HEK293 (cell line): ENCODE data around the gene TMEM41B.

Source experiments
- CTCF ChIA-PET: fragments of 350-600 bp; formaldehyde crosslinking; extraction: SDS; loops from one replicate; lab custom pipeline; 2021; ENCODE audit warnings: antibody characterized with exemption; lab: Yijun Ruan, JAX
- POLR2A ChIA-PET: fragments of 300-600 bp; formaldehyde crosslinking; extraction: SDS; loops from one replicate; lab custom pipeline; 2020; ENCODE audit warnings: antibody characterized with exemption, inconsistent platforms; lab: Yijun Ruan, JAX
- H3K27ac ChIP-seq: fragments of 200-500 bp; sonication (Bioruptor generic); 2 replicates; pipeline ENCODE4 v1.5.1; 2014; ENCODE audit warnings: low read depth, low read length, control low read depth, inconsistent platforms; ENCODE audit errors: extremely low read depth
- H3K36me3 ChIP-seq, 2 experiments: fragments of 200-500 bp in 1 of 2; sonication (Bioruptor generic) in 1 of 2; 1 replicate in 1 of 2; 2 replicates in 1 of 2; pipeline ENCODE4 v1.5.1; 2014 to 2017; ENCODE audit warnings: inconsistent platforms in 2 of 2, low read length in 2 of 2; ENCODE audit not compliant: control insufficient read depth in 2 of 2, insufficient read depth in 1 of 2
- H3K4me1 ChIP-seq: fragments of 200-500 bp; sonication (Bioruptor generic); 2 replicates; pipeline ENCODE4 v1.5.1; 2014; ENCODE audit warnings: mild to moderate bottlenecking, low read length, inconsistent platforms; ENCODE audit not compliant: control insufficient read depth, insufficient read depth
- H3K4me3 ChIP-seq: 2 replicates; pipeline ENCODE4 v1.5.1; 2011; ENCODE audit warnings: low read depth, mild to moderate bottlenecking, control low read depth, low read length, moderate library complexity
- H3K9me3 ChIP-seq: fragments of 200-500 bp; sonication (Bioruptor generic); 2 replicates; pipeline ENCODE4 v1.5.1; 2014; ENCODE audit warnings: low read depth, low read length, inconsistent platforms; ENCODE audit not compliant: control insufficient read depth, insufficient read depth
- HOXA7 ChIP-seq: sonication (generic); formaldehyde crosslinking; IDR thresholded peaks from 2 replicates; pipeline ENCODE4 v1.8.1; 2022; ENCODE audit warnings: missing genetic modification reagents, borderline replicate concordance
- OVOL3 ChIP-seq: fragments of 450-650 bp; formaldehyde crosslinking; IDR thresholded peaks from 2 replicates; pipeline ENCODE4 v1.5.1; 2016; ENCODE audit warnings: missing biosample characterization, missing genetic modification characterization
- SALL2 ChIP-seq: fragments of 450-650 bp; formaldehyde crosslinking; IDR thresholded peaks from 2 replicates; pipeline ENCODE4 v1.5.0; 2017; ENCODE audit warnings: missing biosample characterization, mild to moderate bottlenecking, missing genetic modification characterization, borderline replicate concordance
- SCRT2 ChIP-seq: fragments of 450-650 bp; formaldehyde crosslinking; IDR thresholded peaks from 2 replicates; pipeline ENCODE4 v1.5.1; 2016; ENCODE audit warnings: missing biosample characterization, missing genetic modification characterization
- ZBTB17 ChIP-seq: fragments of 450-650 bp; formaldehyde crosslinking; IDR thresholded peaks from 2 replicates; pipeline ENCODE4 v1.5.1; 2016; ENCODE audit warnings: missing biosample characterization, missing genetic modification characterization
- ZEB2 ChIP-seq: fragments of 450-650 bp; formaldehyde crosslinking; IDR thresholded peaks from 2 replicates; pipeline ENCODE4 v1.5.1; 2016; ENCODE audit warnings: missing biosample characterization, missing genetic modification characterization
- ZFHX2 ChIP-seq: fragments of 450-650 bp; formaldehyde crosslinking; conservative IDR thresholded peaks from 2 replicates; pipeline ENCODE4 v1.5.1; 2016; ENCODE audit warnings: missing biosample characterization, missing genetic modification characterization
- ZIC2 ChIP-seq: fragments of 450-650 bp; formaldehyde crosslinking; IDR thresholded peaks from 2 replicates; pipeline ENCODE4 v1.5.1; 2016; ENCODE audit warnings: missing biosample characterization, missing genetic modification characterization
- ZNF112 ChIP-seq: fragments of 450-650 bp; formaldehyde crosslinking; IDR thresholded peaks from 2 replicates; pipeline ENCODE4 v1.5.0; 2017; ENCODE audit warnings: missing biosample characterization, missing genetic modification characterization
- ZNF16 ChIP-seq: fragments of 450-650 bp; formaldehyde crosslinking; IDR thresholded peaks from 2 replicates; pipeline ENCODE4 v1.5.1; 2016; ENCODE audit warnings: low read depth, missing biosample characterization, missing genetic modification characterization
- ZNF19 ChIP-seq: fragments of 450-650 bp; formaldehyde crosslinking; IDR thresholded peaks from 2 replicates; pipeline ENCODE4; 2016; ENCODE audit warnings: missing biosample characterization, missing genetic modification characterization, low read depth
- ZNF214 ChIP-seq: fragments of 450-650 bp; formaldehyde crosslinking; IDR thresholded peaks from 2 replicates; pipeline ENCODE4 v1.5.1; 2017; ENCODE audit warnings: missing biosample characterization, mild to moderate bottlenecking, missing genetic modification characterization, borderline replicate concordance
- ZNF24 ChIP-seq: fragments of 450-650 bp; formaldehyde crosslinking; IDR thresholded peaks from 2 replicates; pipeline ENCODE4 v1.5.1; 2016; ENCODE audit warnings: missing biosample characterization, missing genetic modification characterization
- ZNF366 ChIP-seq: fragments of 450-650 bp; formaldehyde crosslinking; conservative IDR thresholded peaks from 2 replicates; pipeline ENCODE4 v1.5.1; 2016; ENCODE audit warnings: missing biosample characterization, missing genetic modification characterization
- ZNF391 ChIP-seq: fragments of 450-650 bp; formaldehyde crosslinking; IDR thresholded peaks from 2 replicates; pipeline ENCODE4 v1.5.1; 2016; ENCODE audit warnings: low read depth, missing biosample characterization, missing genetic modification characterization, borderline replicate concordance
- ZNF394 ChIP-seq: fragments of 450-650 bp; formaldehyde crosslinking; IDR thresholded peaks from 2 replicates; pipeline ENCODE4 v1.5.1; 2016; ENCODE audit warnings: missing biosample characterization, missing genetic modification characterization, mild to moderate bottlenecking, moderate library complexity, borderline replicate concordance
- ZNF404 ChIP-seq: fragments of 450-650 bp; formaldehyde crosslinking; IDR thresholded peaks from 2 replicates; pipeline ENCODE4 v1.5.1; 2017; ENCODE audit warnings: missing biosample characterization, missing genetic modification characterization
- ZNF423 ChIP-seq: fragments of 450-650 bp; formaldehyde crosslinking; IDR thresholded peaks from 2 replicates; pipeline ENCODE4 v1.5.1; 2016; ENCODE audit warnings: missing biosample characterization, missing genetic modification characterization
- ZNF48 ChIP-seq: fragments of 450-650 bp; formaldehyde crosslinking; IDR thresholded peaks from 2 replicates; pipeline ENCODE4 v1.5.1; 2016; ENCODE audit warnings: missing biosample characterization, missing genetic modification characterization
- ZNF510 ChIP-seq: fragments of 450-650 bp; formaldehyde crosslinking; IDR thresholded peaks from 2 replicates; pipeline ENCODE4 v1.5.1; 2018; ENCODE audit warnings: mild to moderate bottlenecking, missing genetic modification characterization, missing biosample characterization; ENCODE audit not compliant: insufficient replicate concordance
- ZNF514 ChIP-seq: fragments of 450-650 bp; formaldehyde crosslinking; IDR thresholded peaks from 2 replicates; pipeline ENCODE4 v1.5.1; 2016; ENCODE audit warnings: missing biosample characterization, missing genetic modification characterization
- ZNF629 ChIP-seq: fragments of 450-650 bp; formaldehyde crosslinking; IDR thresholded peaks from 2 replicates; pipeline ENCODE4 v1.5.1; 2017; ENCODE audit warnings: missing biosample characterization, missing genetic modification characterization
- ZNF677 ChIP-seq: fragments of 450-650 bp; IDR thresholded peaks from 2 replicates; pipeline ENCODE4 v1.5.0; 2018; ENCODE audit warnings: missing biosample characterization, mild to moderate bottlenecking, missing genetic modification characterization, moderate library complexity
- ZXDB ChIP-seq: fragments of 450-650 bp; formaldehyde crosslinking; IDR thresholded peaks from 2 replicates; pipeline ENCODE4 v1.5.1; 2016; ENCODE audit warnings: missing biosample characterization, missing genetic modification characterization
- TF ChIP-seq, protein P1 (sequence below): fragments of 450-650 bp; formaldehyde crosslinking; IDR thresholded peaks from 2 replicates; pipeline ENCODE4 v1.5.1; 2016; ENCODE audit warnings: missing biosample characterization, missing genetic modification characterization
- TF ChIP-seq, protein P2 (sequence below): fragments of 450-650 bp; formaldehyde crosslinking; IDR thresholded peaks from 2 replicates; pipeline ENCODE4 v1.5.1; 2016; ENCODE audit warnings: missing biosample characterization, missing genetic modification characterization
- TF ChIP-seq, protein P3 (sequence below): fragments of 450-650 bp; formaldehyde crosslinking; IDR thresholded peaks from 2 replicates; pipeline ENCODE4 v1.5.1; 2016; ENCODE audit warnings: missing biosample characterization, missing genetic modification characterization

TMEM41B gene

DNA sequence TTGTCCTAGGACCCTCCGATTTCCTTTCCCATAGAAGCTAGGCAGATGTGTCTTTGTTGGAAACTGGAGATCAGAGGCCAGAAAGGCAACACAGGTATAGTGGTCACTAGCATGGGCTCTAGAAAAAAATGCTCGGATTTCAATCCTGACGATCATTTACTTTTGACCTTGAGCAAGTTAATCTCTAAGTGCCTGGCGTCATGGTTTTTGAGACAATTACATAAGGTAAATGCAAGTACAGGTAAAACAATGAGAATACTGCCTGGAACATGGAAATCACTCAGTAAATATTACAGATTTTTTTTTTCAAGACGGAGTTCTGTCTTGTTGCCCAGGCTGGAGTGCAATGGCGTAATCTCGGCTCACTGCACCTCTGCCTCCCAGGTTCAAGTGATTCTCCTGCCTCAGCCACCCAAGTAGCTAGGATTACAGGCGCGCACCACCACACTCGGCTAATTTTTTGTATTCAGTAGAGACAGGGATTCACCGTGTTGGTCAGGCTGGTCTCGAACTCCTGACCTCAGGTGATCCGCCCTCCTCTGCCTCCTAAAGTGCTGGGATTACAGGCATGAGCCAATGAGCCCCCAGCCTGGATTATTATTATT is 48.2 kb downstream of the TMEM41B start:
- Histone ChIP-seq H3K36me3 (no peaks in the 10 kb centered on the region), H3K4me1 (no peaks in the 10 kb centered on the region; the same call in 1 of the 2 replicates), H3K4me3 (no peak overlapping the region), H3K9me3 (no peaks in the 10 kb centered on the region), H3K27ac (no peak overlapping the region)
- TF ChIP-seq ZNF510 (no peak), ZNF214 (tag by site-specific recombination) (no peak), ZBTB17 (no peak), ZEB2 (no peak), ZIC2 (no peak), ZNF16 (tag by site-specific recombination) (no peak), HOXA7 (no peak), ZNF24 (tag by site-specific recombination) (no peak), ZNF677 (tag by site-specific recombination) (no peak), ZXDB (tag by site-specific recombination) (no peak), ZNF48 (tag by site-specific recombination) (no peak)
- TF ChIP-seq, protein P1, sequence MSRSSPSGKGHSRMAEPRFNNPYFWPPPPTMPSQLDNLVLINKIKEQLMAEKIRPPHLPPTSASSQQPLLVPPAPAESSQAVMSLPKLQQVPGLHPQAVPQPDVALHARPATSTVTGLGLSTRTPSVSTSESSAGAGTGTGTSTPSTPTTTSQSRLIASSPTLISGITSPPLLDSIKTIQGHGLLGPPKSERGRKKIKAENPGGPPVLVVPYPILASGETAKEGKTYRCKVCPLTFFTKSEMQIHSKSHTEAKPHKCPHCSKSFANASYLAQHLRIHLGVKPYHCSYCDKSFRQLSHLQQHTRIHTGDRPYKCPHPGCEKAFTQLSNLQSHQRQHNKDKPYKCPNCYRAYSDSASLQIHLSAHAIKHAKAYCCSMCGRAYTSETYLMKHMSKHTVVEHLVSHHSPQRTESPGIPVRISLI: no peak
- ChIA-PET POLR2A (interaction anchor here (1.2 to 2.0 kb wide), 2 partner anchors 14 to 48 kb away, joined by 5 to 9 read pairs; partner anchors contain the start of gene TMEM41B), CTCF (interaction anchor here (0.6 to 0.8 kb wide), 2 partner anchors 15 to 19 kb away, joined by 3 read pairs; no protein-coding TSS in a partner anchor)

DNA sequence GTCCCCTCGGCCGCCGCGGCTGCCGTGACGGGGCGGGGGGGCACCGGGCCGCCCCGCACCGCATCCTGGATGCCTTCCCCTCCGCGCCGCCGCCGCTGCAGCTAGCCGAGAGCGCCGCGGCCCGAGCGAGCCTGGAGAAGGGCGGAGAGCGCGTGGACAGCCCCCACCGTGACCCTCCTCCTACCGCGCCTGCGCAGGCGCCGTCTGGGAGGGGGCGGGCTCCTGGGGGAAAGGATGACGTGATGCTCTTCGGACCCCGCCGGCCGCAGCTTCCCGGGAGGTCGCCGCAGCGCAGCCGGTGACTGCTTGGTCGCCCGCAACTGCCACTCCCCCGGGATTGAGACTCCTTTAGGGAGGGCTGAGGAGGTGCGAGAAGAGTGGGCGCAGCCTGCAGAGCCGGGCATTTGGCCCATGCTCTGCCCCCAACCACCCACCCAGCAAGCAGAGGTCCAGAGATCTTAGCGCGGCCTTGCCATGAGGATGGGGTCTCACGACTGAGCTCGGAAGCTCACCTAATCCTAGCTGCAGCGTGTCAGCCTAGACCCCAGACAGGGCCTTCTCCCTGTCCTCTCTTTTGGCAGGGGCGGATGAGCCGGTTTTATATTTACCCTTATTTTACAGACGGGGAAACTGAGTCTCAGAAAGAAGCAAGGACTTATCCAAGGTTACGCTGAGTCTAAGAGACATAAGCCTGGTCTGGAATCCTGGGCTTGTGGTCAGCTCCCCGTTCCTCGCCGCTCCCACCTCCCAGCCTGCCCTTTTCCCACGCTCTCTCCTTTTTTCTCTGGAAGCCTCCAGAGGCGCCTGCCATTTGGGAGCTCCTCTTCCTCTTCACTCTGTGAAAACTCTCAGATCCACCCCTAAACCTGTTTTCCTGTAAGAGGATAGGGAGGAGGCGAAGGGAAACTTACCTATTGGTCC is 48.9 kb downstream of the TMEM41B start, which contains the start of gene DENND5A:
TSS of gene DENND5A (minus strand) at position 140 of the 921 bp plus-strand sequence. CDS start 281 bp downstream, outside the sequence.
- Histone ChIP-seq H3K27ac (peak within 1 kb of the TSS; percentile 76), H3K36me3 (no peaks in the 10 kb centered on the region)
- CTCF ChIA-PET: interaction anchor here (0.8 kb wide), 1 partner anchor 15 kb away, joined by 3 read pairs; no protein-coding TSS in a partner anchor
- TF ChIP-seq ZFHX2 (tag by site-specific recombination) (peak; percentile 88), ZNF391 (tag by site-specific recombination) (no peak), ZNF423 (tag by site-specific recombination) (peak; percentile 94), ZNF366 (no peak), ZNF404 (no peak), ZNF394 (tag by site-specific recombination) (no peak), ZNF629 (peak; percentile 79), SCRT2 (no peak), SALL2 (tag by site-specific recombination) (no peak), ZNF514 (tag by site-specific recombination) (no peak), OVOL3 (no peak), ZNF510 (no peak), ZNF19 (tag by site-specific recombination) (no peak), ZNF112 (tag by site-specific recombination) (no peak)
- TF ChIP-seq, protein P2, sequence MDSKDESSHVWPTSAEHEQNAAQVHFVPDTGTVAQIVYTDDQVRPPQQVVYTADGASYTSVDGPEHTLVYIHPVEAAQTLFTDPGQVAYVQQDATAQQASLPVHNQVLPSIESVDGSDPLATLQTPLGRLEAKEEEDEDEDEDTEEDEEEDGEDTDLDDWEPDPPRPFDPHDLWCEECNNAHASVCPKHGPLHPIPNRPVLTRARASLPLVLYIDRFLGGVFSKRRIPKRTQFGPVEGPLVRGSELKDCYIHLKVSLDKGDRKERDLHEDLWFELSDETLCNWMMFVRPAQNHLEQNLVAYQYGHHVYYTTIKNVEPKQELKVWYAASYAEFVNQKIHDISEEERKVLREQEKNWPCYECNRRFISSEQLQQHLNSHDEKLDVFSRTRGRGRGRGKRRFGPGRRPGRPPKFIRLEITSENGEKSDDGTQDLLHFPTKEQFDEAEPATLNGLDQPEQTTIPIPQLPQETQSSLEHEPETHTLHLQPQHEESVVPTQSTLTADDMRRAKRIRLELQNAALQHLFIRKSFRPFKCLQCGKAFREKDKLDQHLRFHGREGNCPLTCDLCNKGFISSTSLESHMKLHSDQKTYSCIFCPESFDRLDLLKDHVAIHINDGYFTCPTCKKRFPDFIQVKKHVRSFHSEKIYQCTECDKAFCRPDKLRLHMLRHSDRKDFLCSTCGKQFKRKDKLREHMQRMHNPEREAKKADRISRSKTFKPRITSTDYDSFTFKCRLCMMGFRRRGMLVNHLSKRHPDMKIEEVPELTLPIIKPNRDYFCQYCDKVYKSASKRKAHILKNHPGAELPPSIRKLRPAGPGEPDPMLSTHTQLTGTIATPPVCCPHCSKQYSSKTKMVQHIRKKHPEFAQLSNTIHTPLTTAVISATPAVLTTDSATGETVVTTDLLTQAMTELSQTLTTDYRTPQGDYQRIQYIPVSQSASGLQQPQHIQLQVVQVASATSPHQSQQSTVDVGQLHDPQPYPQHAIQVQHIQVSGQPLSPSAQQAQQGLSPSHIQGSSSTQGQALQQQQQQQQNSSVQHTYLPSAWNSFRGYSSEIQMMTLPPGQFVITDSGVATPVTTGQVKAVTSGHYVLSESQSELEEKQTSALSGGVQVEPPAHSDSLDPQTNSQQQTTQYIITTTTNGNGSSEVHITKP (tag by site-specific recombination): no peak
- TF ChIP-seq, protein P3, sequence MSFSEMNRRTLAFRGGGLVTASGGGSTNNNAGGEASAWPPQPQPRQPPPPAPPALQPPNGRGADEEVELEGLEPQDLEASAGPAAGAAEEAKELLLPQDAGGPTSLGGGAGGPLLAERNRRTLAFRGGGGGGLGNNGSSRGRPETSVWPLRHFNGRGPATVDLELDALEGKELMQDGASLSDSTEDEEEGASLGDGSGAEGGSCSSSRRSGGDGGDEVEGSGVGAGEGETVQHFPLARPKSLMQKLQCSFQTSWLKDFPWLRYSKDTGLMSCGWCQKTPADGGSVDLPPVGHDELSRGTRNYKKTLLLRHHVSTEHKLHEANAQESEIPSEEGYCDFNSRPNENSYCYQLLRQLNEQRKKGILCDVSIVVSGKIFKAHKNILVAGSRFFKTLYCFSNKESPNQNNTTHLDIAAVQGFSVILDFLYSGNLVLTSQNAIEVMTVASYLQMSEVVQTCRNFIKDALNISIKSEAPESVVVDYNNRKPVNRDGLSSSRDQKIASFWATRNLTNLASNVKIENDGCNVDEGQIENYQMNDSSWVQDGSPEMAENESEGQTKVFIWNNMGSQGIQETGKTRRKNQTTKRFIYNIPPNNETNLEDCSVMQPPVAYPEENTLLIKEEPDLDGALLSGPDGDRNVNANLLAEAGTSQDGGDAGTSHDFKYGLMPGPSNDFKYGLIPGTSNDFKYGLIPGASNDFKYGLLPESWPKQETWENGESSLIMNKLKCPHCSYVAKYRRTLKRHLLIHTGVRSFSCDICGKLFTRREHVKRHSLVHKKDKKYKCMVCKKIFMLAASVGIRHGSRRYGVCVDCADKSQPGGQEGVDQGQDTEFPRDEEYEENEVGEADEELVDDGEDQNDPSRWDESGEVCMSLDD: no peak

More for the DNA sequence above, 48.9 kb downstream of the TMEM41B start, which contains the start of gene DENND5A:
- Histone ChIP-seq H3K4me1 (peaks cover 2% of the 10 kb centered on the region), H3K4me3 (peak within 1 kb of the TSS; percentile 88), H3K9me3 (no peaks in the 10 kb centered on the region)
- POLR2A ChIA-PET: interaction anchor here (0.8 to 2.0 kb wide), 8 partner anchors 10 to 128 kb away, joined by 3 to 9 read pairs (median 5); partner anchors contain the start of genes IPO7 and TMEM41B
